Measurements from ENCODE around the gene USP6.
"Not testable (repeated sequence)": the region's sequence is repeated elsewhere in the genome, so short reads cannot be mapped to it uniquely, and the experiment has no call there.

Gene USP6

GRCh38 chr17:5121186-5121841 lies 5.5 kb downstream of the USP6 start:
- no peak for DNase-seq (ENCODE audit: low read depth in 3 of 3, low spot score in 1 of 3)

GRCh38 chr17:5122056-5122455 lies 6.2 kb downstream of the USP6 start:
- not testable (repeated sequence) for DNase-seq (ENCODE audit: low read depth in 3 of 3, low spot score in 1 of 3)

GRCh38 chr17:5122586-5123342 lies 6.9 kb downstream of the USP6 start:
- no peak for DNase-seq (ENCODE audit: low read depth in 3 of 3, low spot score in 1 of 3)

- no peak for DNase-seq (ENCODE audit: low read depth in 3 of 3, low spot score in 1 of 3)
Observed at GRCh38 chr17:5123343-5124124, 7.7 kb downstream of the USP6 start.

GRCh38 chr17:5124125-5124760 lies 8.4 kb downstream of the USP6 start:
- DNase-seq (ENCODE audit: low read depth in 3 of 3, low spot score in 1 of 3) = not testable (repeated sequence)

- not testable (repeated sequence) for DNase-seq (ENCODE audit: low read depth in 3 of 3, low spot score in 1 of 3)
Observed at GRCh38 chr17:5124896-5125295, 9.1 kb downstream of the USP6 start.

GRCh38 chr17:5126719-5127488 lies 11.1 kb downstream of the USP6 start:
- no peak for DNase-seq (ENCODE audit: low read depth in 3 of 3, low spot score in 1 of 3)

GRCh38 chr17:5127910-5128309 lies 12.1 kb downstream of the USP6 start:
- no peak for DNase-seq (ENCODE audit: low read depth in 3 of 3, low spot score in 1 of 3)

GRCh38 chr17:5128387-5128786 lies 12.6 kb downstream of the USP6 start:
- not testable (repeated sequence) for DNase-seq (ENCODE audit: low read depth in 3 of 3, low spot score in 1 of 3)

GRCh38 chr17:5128905-5129535 lies 13.2 kb downstream of the USP6 start:
- DNase-seq (ENCODE audit: low read depth in 3 of 3, low spot score in 1 of 3) = no peak

GRCh38 chr17:5129770-5130169 lies 13.9 kb downstream of the USP6 start:
- not testable (repeated sequence) for DNase-seq (ENCODE audit: low read depth in 3 of 3, low spot score in 1 of 3)

- not testable (repeated sequence) for DNase-seq (ENCODE audit: low read depth in 3 of 3, low spot score in 1 of 3)
Observed at GRCh38 chr17:5130261-5130660, 14.4 kb downstream of the USP6 start.

- not testable (repeated sequence) for DNase-seq (ENCODE audit: low read depth in 3 of 3, low spot score in 1 of 3)
Observed at GRCh38 chr17:5130687-5131086, 14.9 kb downstream of the USP6 start.

GRCh38 chr17:5131146-5131715 lies 15.4 kb downstream of the USP6 start:
- no peak for DNase-seq (ENCODE audit: low read depth in 3 of 3, low spot score in 1 of 3)

GRCh38 chr17:5131799-5132502 lies 16.1 kb downstream of the USP6 start:
- not testable (repeated sequence) for DNase-seq (ENCODE audit: low read depth in 3 of 3, low spot score in 1 of 3)

- not testable (repeated sequence) for DNase-seq (ENCODE audit: low read depth in 3 of 3, low spot score in 1 of 3)
Observed at GRCh38 chr17:5132503-5133225, 16.8 kb downstream of the USP6 start.

GRCh38 chr17:5133311-5133710 lies 17.5 kb downstream of the USP6 start:
- no peak for DNase-seq (ENCODE audit: low read depth in 3 of 3, low spot score in 1 of 3)

GRCh38 chr17:5133961-5134360 lies 18.1 kb downstream of the USP6 start:
- not testable (repeated sequence) for DNase-seq (ENCODE audit: low read depth in 3 of 3, low spot score in 1 of 3)

All from stimulated activated CD4-positive, alpha-beta T cell treated with anti-CD3 and anti-CD28 coated beads, TNF-alpha, amount 100 ng/mL, for 1 hour (primary cell).